Measurements from ENCODE around the gene CKMT2.
A peak's percentile ranks its signal among the peaks of the same experiment; 100 is the strongest.
"Not testable (repeated sequence)": the region's sequence is repeated elsewhere in the genome, so short reads cannot be mapped to it uniquely, and the experiment has no call there.

The CKMT2 gene

GRCh38 chr5:81252904-81253303 is 19.8 kb downstream of the CKMT2 start:
- H3K9ac ChIP-seq (ENCODE audit: low read length): no peak overlapping the region
- no peaks in the 10 kb centered on the region for H3K9me3 ChIP-seq (ENCODE audit: control insufficient read depth, low read length)
- H3K36me3 ChIP-seq (ENCODE audit: control insufficient read depth, insufficient read depth, low read length, severe bottlenecking): peaks cover 59% of the 10 kb centered on the region
- peaks cover 10% of the 10 kb centered on the region for H3K4me1 ChIP-seq (ENCODE audit: control insufficient read depth, insufficient read depth, low read length)
- no peaks in the 10 kb centered on the region for H3K27me3 ChIP-seq (replicated peaks; ENCODE audit: control insufficient read depth, insufficient read depth, low read length)
- no peak overlapping the region for H3K4me3 ChIP-seq (ENCODE audit: low read length)
- no peak for DNase-seq (ENCODE audit: low read depth)

DNA sequence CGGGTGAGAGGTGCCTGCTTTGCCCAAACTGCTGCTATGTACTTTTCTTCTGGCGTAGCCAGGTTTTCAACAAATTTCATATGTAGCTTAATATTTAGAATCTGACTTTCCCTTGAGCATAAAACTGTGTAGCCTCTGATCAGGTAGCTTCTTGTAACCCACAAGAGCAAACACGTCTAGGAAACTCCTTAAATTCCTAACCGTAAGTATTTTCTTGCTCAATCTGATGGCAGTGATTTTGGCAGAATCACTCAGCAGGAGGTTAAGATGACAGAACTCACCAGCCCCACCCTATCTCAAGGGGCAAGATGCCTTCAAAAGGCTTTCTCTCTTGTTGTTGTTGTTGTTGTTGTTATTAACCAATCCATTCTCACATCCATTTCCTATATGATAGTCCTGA is 20.8 kb downstream of the CKMT2 start:
- Histone ChIP-seq H3K36me3 (ENCODE audit: control insufficient read depth, insufficient read depth, low read length, severe bottlenecking) (peaks cover 69% of the 10 kb centered on the region), H3K4me1 (ENCODE audit: control insufficient read depth, insufficient read depth, low read length) (peaks cover 4% of the 10 kb centered on the region), H3K4me3 (ENCODE audit: low read length) (no peak overlapping the region), H3K9ac (ENCODE audit: low read length) (no peak overlapping the region), H3K9me3 (ENCODE audit: control insufficient read depth, low read length) (no peaks in the 10 kb centered on the region), H3K27me3 (replicated peaks; ENCODE audit: control insufficient read depth, insufficient read depth, low read length) (no peaks in the 10 kb centered on the region)
- DNase-seq (ENCODE audit: low read depth): no peak

DNA sequence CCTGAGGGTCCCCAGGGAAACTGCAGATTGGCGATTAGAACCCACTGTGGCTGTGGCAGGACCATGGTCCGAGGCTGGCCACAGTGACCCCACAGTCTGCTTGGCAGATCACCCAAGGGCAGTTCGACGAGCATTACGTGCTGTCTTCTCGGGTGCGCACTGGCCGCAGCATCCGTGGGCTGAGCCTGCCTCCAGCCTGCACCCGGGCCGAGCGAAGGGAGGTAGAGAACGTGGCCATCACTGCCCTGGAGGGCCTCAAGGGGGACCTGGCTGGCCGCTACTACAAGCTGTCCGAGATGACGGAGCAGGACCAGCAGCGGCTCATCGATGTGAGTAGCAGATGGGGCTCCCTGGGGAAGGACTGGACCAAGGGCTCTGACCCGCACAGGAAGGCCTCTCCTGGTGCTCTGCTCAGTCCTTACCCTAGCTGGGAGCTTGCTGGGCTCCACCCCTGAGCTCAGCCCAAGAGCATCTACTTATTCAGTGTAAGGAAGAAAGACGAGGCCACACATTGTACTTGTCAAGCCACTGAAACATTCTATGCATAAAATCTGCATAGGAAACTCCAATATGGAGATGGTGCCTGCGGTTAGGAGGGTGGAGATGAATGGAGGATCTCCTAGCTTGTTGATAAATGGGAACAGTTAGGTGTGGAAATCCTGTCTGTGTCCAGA is 21.9 kb downstream of the CKMT2 start:
- H3K9me3 ChIP-seq (ENCODE audit: control insufficient read depth, low read length): no peaks in the 10 kb centered on the region
- H3K4me3 ChIP-seq (ENCODE audit: low read length): no peak overlapping the region
- no peak overlapping the region for H3K9ac ChIP-seq (ENCODE audit: low read length)
- no peaks in the 10 kb centered on the region for H3K27me3 ChIP-seq (replicated peaks; ENCODE audit: control insufficient read depth, insufficient read depth, low read length)
- H3K4me1 ChIP-seq (ENCODE audit: control insufficient read depth, insufficient read depth, low read length): peaks cover 4% of the 10 kb centered on the region
- peaks cover 77% of the 10 kb centered on the region for H3K36me3 ChIP-seq (ENCODE audit: control insufficient read depth, insufficient read depth, low read length, severe bottlenecking)
- no peak for DNase-seq (ENCODE audit: low read depth)

- no peaks in the 10 kb centered on the region for H3K9me3 ChIP-seq (ENCODE audit: control insufficient read depth, low read length)
- H3K36me3 ChIP-seq (ENCODE audit: control insufficient read depth, insufficient read depth, low read length, severe bottlenecking): peaks cover 75% of the 10 kb centered on the region
- H3K9ac ChIP-seq (ENCODE audit: low read length): no peak overlapping the region
- DNase-seq (ENCODE audit: low read depth): no peak
- peaks cover 4% of the 10 kb centered on the region for H3K4me1 ChIP-seq (ENCODE audit: control insufficient read depth, insufficient read depth, low read length)
- H3K27me3 ChIP-seq (replicated peaks; ENCODE audit: control insufficient read depth, insufficient read depth, low read length): no peaks in the 10 kb centered on the region
- no peak overlapping the region for H3K4me3 ChIP-seq (ENCODE audit: low read length)
Measured at GRCh38 chr5:81256766-81257165, 23.6 kb downstream of the CKMT2 start.

DNA sequence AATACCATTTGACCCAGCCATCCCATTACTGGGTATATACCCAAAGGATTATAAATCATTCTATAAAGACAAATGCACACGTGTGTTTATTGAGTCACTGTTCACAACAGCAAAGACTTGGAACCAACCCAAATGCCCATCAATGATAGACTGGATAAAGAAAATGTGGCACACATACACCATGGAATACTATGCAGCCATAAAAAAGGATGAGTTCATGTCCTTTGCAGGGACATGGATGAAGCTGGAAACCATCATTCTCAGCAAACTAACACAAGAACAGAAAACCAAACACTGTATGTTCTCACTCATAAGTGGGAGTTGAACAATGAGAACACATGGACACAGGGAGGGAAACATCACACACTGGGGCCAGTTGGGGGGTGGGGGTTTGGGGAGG is 29.7 kb downstream of the CKMT2 start:
- H3K27me3 ChIP-seq (replicated peaks; ENCODE audit: control insufficient read depth, insufficient read depth, low read length); H3K9ac ChIP-seq (ENCODE audit: low read length); DNase-seq (ENCODE audit: low read depth); H3K4me3 ChIP-seq (ENCODE audit: low read length); H3K4me1 ChIP-seq (ENCODE audit: control insufficient read depth, insufficient read depth, low read length); H3K9me3 ChIP-seq (ENCODE audit: control insufficient read depth, low read length): not testable (repeated sequence)
- peaks cover 55% of the 10 kb centered on the region for H3K36me3 ChIP-seq (ENCODE audit: control insufficient read depth, insufficient read depth, low read length, severe bottlenecking)

GRCh38 chr5:81265101-81265500 is 32.0 kb downstream of the CKMT2 start:
- H3K4me1 ChIP-seq (ENCODE audit: control insufficient read depth, insufficient read depth, low read length): peaks cover 27% of the 10 kb centered on the region
- H3K9me3 ChIP-seq (ENCODE audit: control insufficient read depth, low read length): no peaks in the 10 kb centered on the region
- DNase-seq (ENCODE audit: low read depth): peak; percentile 16
- H3K27me3 ChIP-seq (replicated peaks; ENCODE audit: control insufficient read depth, insufficient read depth, low read length): no peaks in the 10 kb centered on the region
- H3K36me3 ChIP-seq (ENCODE audit: control insufficient read depth, insufficient read depth, low read length, severe bottlenecking): peaks cover 48% of the 10 kb centered on the region
- no peak overlapping the region for H3K4me3 ChIP-seq (ENCODE audit: low read length)
- no peak overlapping the region for H3K9ac ChIP-seq (ENCODE audit: low read length)

GRCh38 chr5:81268521-81269196 is 35.5 kb downstream of the CKMT2 start:
- Histone ChIP-seq H3K4me1 (ENCODE audit: control insufficient read depth, insufficient read depth, low read length) (peaks cover 27% of the 10 kb centered on the region), H3K27me3 (replicated peaks; ENCODE audit: control insufficient read depth, insufficient read depth, low read length) (no peaks in the 10 kb centered on the region), H3K36me3 (ENCODE audit: control insufficient read depth, insufficient read depth, low read length, severe bottlenecking) (peaks cover 47% of the 10 kb centered on the region), H3K4me3 (ENCODE audit: low read length) (no peak overlapping the region), H3K9ac (ENCODE audit: low read length) (no peak overlapping the region), H3K9me3 (ENCODE audit: control insufficient read depth, low read length) (no peaks in the 10 kb centered on the region)
- peak; percentile 83 for DNase-seq (ENCODE audit: low read depth)

- H3K27me3 ChIP-seq (replicated peaks; ENCODE audit: control insufficient read depth, insufficient read depth, low read length): no peaks in the 10 kb centered on the region
Measured at GRCh38 chr5:81269751-81270393, 36.8 kb downstream of the CKMT2 start.

GRCh38 chr5:81270394-81271027 is 37.4 kb downstream of the CKMT2 start:
- Histone ChIP-seq H3K36me3 (ENCODE audit: control insufficient read depth, insufficient read depth, low read length, severe bottlenecking) (peaks cover 38% of the 10 kb centered on the region), H3K4me1 (ENCODE audit: control insufficient read depth, insufficient read depth, low read length) (peaks cover 18% of the 10 kb centered on the region)
- H3K27me3 ChIP-seq (replicated peaks; ENCODE audit: control insufficient read depth, insufficient read depth, low read length); H3K9ac ChIP-seq (ENCODE audit: low read length); DNase-seq (ENCODE audit: low read depth); H3K4me3 ChIP-seq (ENCODE audit: low read length); H3K9me3 ChIP-seq (ENCODE audit: control insufficient read depth, low read length): not testable (repeated sequence)

More at GRCh38 chr5:81269751-81270393, 36.8 kb downstream of the CKMT2 start:
- no peak for DNase-seq (ENCODE audit: low read depth)
- Histone ChIP-seq H3K36me3 (ENCODE audit: control insufficient read depth, insufficient read depth, low read length, severe bottlenecking) (peaks cover 38% of the 10 kb centered on the region), H3K4me3 (ENCODE audit: low read length) (no peak overlapping the region), H3K9me3 (ENCODE audit: control insufficient read depth, low read length) (peaks cover 6% of the 10 kb centered on the region), H3K4me1 (ENCODE audit: control insufficient read depth, insufficient read depth, low read length) (peaks cover 25% of the 10 kb centered on the region), H3K9ac (ENCODE audit: low read length) (no peak overlapping the region)

DNA sequence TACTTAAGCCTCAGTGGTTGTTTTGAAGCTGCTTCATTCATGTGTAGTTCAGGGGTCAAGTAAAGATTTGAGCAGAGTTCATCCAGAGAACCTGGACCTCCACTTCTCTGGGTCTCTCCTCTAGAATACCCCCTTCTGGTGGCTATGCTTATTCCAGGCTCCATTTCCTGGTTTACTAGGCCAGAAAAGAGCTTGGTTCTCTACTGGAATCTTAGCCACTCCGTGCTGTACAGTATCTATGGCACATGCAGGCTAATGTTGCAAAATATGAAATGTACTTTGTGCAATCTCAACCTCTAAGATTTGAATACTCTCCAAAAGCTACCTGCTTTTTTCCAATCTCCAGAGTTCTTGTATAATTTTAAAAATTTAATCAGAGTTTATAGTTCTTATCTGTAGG is 50.9 kb downstream of the CKMT2 start:
- H3K9me3 ChIP-seq (ENCODE audit: control insufficient read depth, low read length): no peaks in the 10 kb centered on the region
- no peak for DNase-seq (ENCODE audit: low read depth)
- no peaks in the 10 kb centered on the region for H3K4me1 ChIP-seq (ENCODE audit: control insufficient read depth, insufficient read depth, low read length)
- no peaks in the 10 kb centered on the region for H3K27me3 ChIP-seq (replicated peaks; ENCODE audit: control insufficient read depth, insufficient read depth, low read length)
- H3K4me3 ChIP-seq (ENCODE audit: low read length): no peak overlapping the region
- H3K36me3 ChIP-seq (ENCODE audit: control insufficient read depth, insufficient read depth, low read length, severe bottlenecking): peaks cover 3% of the 10 kb centered on the region
- no peak overlapping the region for H3K9ac ChIP-seq (ENCODE audit: low read length)

GRCh38 chr5:81286059-81286617 is 53.0 kb downstream of the CKMT2 start:
- H3K4me3 ChIP-seq (ENCODE audit: low read length): no peak overlapping the region
- H3K36me3 ChIP-seq (ENCODE audit: control insufficient read depth, insufficient read depth, low read length, severe bottlenecking): peaks cover 3% of the 10 kb centered on the region
- H3K27me3 ChIP-seq (replicated peaks; ENCODE audit: control insufficient read depth, insufficient read depth, low read length): no peaks in the 10 kb centered on the region
- no peak overlapping the region for H3K9ac ChIP-seq (ENCODE audit: low read length)
- H3K9me3 ChIP-seq (ENCODE audit: control insufficient read depth, low read length): no peaks in the 10 kb centered on the region
- no peaks in the 10 kb centered on the region for H3K4me1 ChIP-seq (ENCODE audit: control insufficient read depth, insufficient read depth, low read length)
- DNase-seq (ENCODE audit: low read depth): no peak

All from adipocyte (in vitro differentiated cells).